HepG2 (cell line): ENCODE measurements around the gene ESPNL. TPM values are rescaled to one million over a fixed set of nuclear protein-coding genes. Genes with fewer than 3 reads are reported as not detected.
"Not testable (repeated sequence)": the region's sequence is repeated elsewhere in the genome, so short reads cannot be mapped to it uniquely, and the experiment has no call there.

Experiments used
- ATAC-seq: fragments of 200-7000 bp; cut with Tn5 transposase; 3 replicates; pipeline ENCODE4 v1.9.1; 2020; ENCODE audit warnings: mild to moderate bottlenecking, moderate library complexity
- BruUV-seq: library from RNA; stranded (reverse); fragments of 400-500 nt; replicated peaks from 2 replicates; lab custom pipeline; 2021; lab: Mats Ljungman, UMichigan
- CTCF ChIA-PET: fragments of 300-600 bp; formaldehyde crosslinking; extraction: SDS; loops from one replicate; lab custom pipeline; 2021; ENCODE audit warnings: low total read pairs, inconsistent platforms, low intra/inter-chr PET ratio; lab: Yijun Ruan, JAX
- POLR2A ChIA-PET: fragments of 350-600 bp; sonication (Branson Sonifier 250); formaldehyde crosslinking; loops from one replicate; lab custom pipeline; 2020; ENCODE audit warnings: antibody characterized with exemption, inconsistent platforms; lab: Yijun Ruan, JAX
- DNase-seq: peaks from one replicate; pipeline ENCODE4 v3.0.0-alpha.2; 2015; ENCODE audit warnings: low spot score
- FAIRE-seq: peaks from 3 replicates; lab custom pipeline; 2011; peaks lifted over from hg19 to GRCh38; lab: Jason Lieb, UNC
- H2AFZ ChIP-seq: one replicate; pipeline ENCODE4 v1.6.1; 2011; ENCODE audit warnings: low read length, inconsistent platforms
- H3K27ac ChIP-seq: fragments of 300-600 bp; 3 replicates; pipeline ENCODE4 v1.8.0; 2011; ENCODE audit warnings: mixed run types, mild to moderate bottlenecking, mixed read lengths, low read length, inconsistent platforms; ENCODE audit not compliant: insufficient read depth; ENCODE audit errors: extremely low read length
- H3K27me3 ChIP-seq, 2 experiments: fragments of 200-600 bp in 1 of 2; 2 replicates in 1 of 2; 3 replicates in 1 of 2; pipeline versions ENCODE4 v1.6.0 to v1.8.0; 2011; ENCODE audit warnings: low read length in 2 of 2, mild to moderate bottlenecking in 2 of 2, moderate library complexity in 2 of 2, inconsistent platforms in 1 of 2; ENCODE audit not compliant: insufficient read depth in 2 of 2, control insufficient read depth in 1 of 2
- H3K36me3 ChIP-seq, 2 experiments: fragments of 200-600 bp in 1 of 2; replicated peaks in 1 of 2; 2 replicates in 1 of 2; 3 replicates in 1 of 2; pipeline versions ENCODE4 v1.5.1 to v1.8.0; 2011; ENCODE audit warnings: low read length in 2 of 2, inconsistent platforms in 1 of 2; ENCODE audit not compliant: insufficient read depth in 2 of 2, control insufficient read depth in 1 of 2
- H3K4me1 ChIP-seq: 2 replicates; pipeline ENCODE4 v1.5.1; 2012; ENCODE audit warnings: low read length, inconsistent platforms; ENCODE audit not compliant: insufficient read depth
- H3K4me2 ChIP-seq: 2 replicates; pipeline ENCODE4 v1.6.0; 2011; ENCODE audit warnings: low read depth, low read length, inconsistent platforms
- H3K4me3 ChIP-seq, 3 experiments: fragments of 200-600 bp in 1 of 3; sonication (generic), shearing (Covaris generic) in 1 of 3; replicated peaks in 1 of 3; 2 replicates each; pipeline ENCODE4 v1.5.1; 2011 to 2016; ENCODE audit warnings: low read length in 3 of 3, inconsistent platforms in 2 of 3, low read depth in 2 of 3, mild to moderate bottlenecking in 2 of 3, control low read depth in 1 of 3, mixed read lengths in 1 of 3; ENCODE audit not compliant: insufficient read depth in 1 of 3
- H3K79me2 ChIP-seq: one replicate; pipeline ENCODE4 v1.6.1; 2011; ENCODE audit warnings: low read length, inconsistent platforms; ENCODE audit not compliant: insufficient read depth
- H3K9ac ChIP-seq: 2 replicates; pipeline ENCODE4 v1.6.0; 2011; ENCODE audit warnings: mild to moderate bottlenecking, low read depth, low read length, inconsistent platforms; ENCODE audit not compliant: insufficient read depth
- H3K9me3 ChIP-seq: 2 replicates; pipeline ENCODE4 v1.5.1; 2012; ENCODE audit warnings: mild to moderate bottlenecking, low read length
- H4K20me1 ChIP-seq: 2 replicates; pipeline ENCODE4 v1.6.0; 2011; ENCODE audit warnings: inconsistent platforms, mild to moderate bottlenecking, low read length, moderate library complexity; ENCODE audit not compliant: insufficient read depth
- CEBPG ChIP-seq: IDR thresholded peaks from 2 replicates; pipeline ENCODE4 v1.6.1; 2016
- HMGXB3 ChIP-seq: sonication (generic); formaldehyde crosslinking; IDR thresholded peaks from 2 replicates; pipeline ENCODE4 v1.4.0; 2020; ENCODE audit warnings: missing genetic modification reagents, borderline replicate concordance
- NFE2 ChIP-seq: sonication (generic); formaldehyde crosslinking; IDR thresholded peaks from 2 replicates; pipeline ENCODE4 v1.4.0; 2020; ENCODE audit warnings: missing genetic modification reagents
- RARG ChIP-seq: sonication (generic); formaldehyde crosslinking; IDR thresholded peaks from 2 replicates; pipeline ENCODE4 v1.4.0; 2020; ENCODE audit warnings: low read depth, mild to moderate bottlenecking, missing genetic modification reagents
- REPIN1 ChIP-seq: sonication (generic); formaldehyde crosslinking; IDR thresholded peaks from 2 replicates; pipeline ENCODE4 v1.8.0; 2022; ENCODE audit warnings: missing genetic modification reagents, low read depth, mild to moderate bottlenecking, borderline replicate concordance
- RXRA ChIP-seq: sonication (generic); formaldehyde crosslinking; IDR thresholded peaks from 2 replicates; pipeline ENCODE4 v1.5.1; 2020; ENCODE audit warnings: missing genetic modification reagents
- ZNF30 ChIP-seq: sonication (generic); formaldehyde crosslinking; IDR thresholded peaks from 2 replicates; pipeline ENCODE4 v1.5.0; 2020; ENCODE audit warnings: mild to moderate bottlenecking, missing genetic modification reagents
- WGBS: methylation state at CpG from one replicate; pipeline ENCODE4 v1.1.6; 2017; ENCODE audit warnings: low lambda C conversion rate; 5-methylcytosine and 5-hydroxymethylcytosine counted together
- in situ Hi-C: cut with HindIII; loops from 2 replicates; pipeline ENCODE4 v1.10.0; 2017; ENCODE audit warnings: low pct_unique_long_range_greater_than_20kb; ENCODE audit not compliant: extremely low pct_ligation_motif_present
- intact Hi-C: fragments of 100-400 bp; cut with micrococcal nuclease; formaldehyde crosslinking; loops from one replicate; pipeline ENCODE4 v1.10.0; 2022; ENCODE audit not compliant: unreplicated experiment
- polyA plus RNA-seq, 8 experiments: library from polyadenylated mRNA; depleted of rRNA in 3 of 8; stranded (reverse) in 7 of 8; unstranded in 1 of 8; fragments of >200 nt; fragmentation: Illumina TruSeq in 4 of 8; extraction: Trizol in 4 of 8; gene quantifications; 2 replicates each; pipeline versions ENCODE4 v1.2.1 to v1.2.3, GENCODE V29; 2011 to 2016; ENCODE audit warnings: low read depth in 4 of 8, missing spikeins in 1 of 8, mixed read lengths in 1 of 8; ENCODE audit not compliant: insufficient read depth in 1 of 8
- total RNA-seq, 5 experiments: library from RNA; depleted of rRNA; stranded (reverse); fragments of >200 nt; fragmentation: Illumina TruSeq; extraction: Trizol; gene quantifications; 2 replicates each; pipeline ENCODE4 v1.2.3, GENCODE V29; 2016; ENCODE audit warnings: low read depth in 1 of 5
- TF ChIP-seq, protein P1 (sequence below): sonication (generic); formaldehyde crosslinking; IDR thresholded peaks from 2 replicates; pipeline ENCODE4 v1.5.0; 2020; ENCODE audit warnings: missing genetic modification reagents, mild to moderate bottlenecking, borderline replicate concordance

ESPNL gene
- total and polyA plus RNA-seq, 2 of the 13 experiments (the other 11 are each of a cell fraction or from before 2014, with no cell fraction given): 0.45 to 0.80 TPM

DNA sequence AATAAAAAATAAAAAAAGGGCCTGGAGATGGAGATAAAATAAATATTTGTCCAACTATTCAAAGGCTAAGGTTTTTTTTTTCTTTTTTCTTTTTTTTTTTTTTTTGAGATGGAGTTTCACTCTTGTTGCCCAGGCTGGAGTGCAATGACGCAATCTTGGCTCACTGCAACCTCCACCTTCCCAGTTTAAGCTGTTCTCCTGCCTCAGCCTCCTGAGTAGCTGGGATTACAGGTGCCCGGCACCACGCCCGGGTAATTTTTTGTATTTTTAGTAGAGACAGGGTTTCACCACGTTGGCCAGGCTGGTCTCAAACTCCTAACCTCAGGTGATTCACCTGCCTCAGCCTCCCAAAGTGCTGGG lies 70.9 kb downstream of the ESPNL start:
- peaks cover 30 to 59% of the 10 kb centered on the region in 2 experiments for H3K36me3 ChIP-seq
- DNase-seq, in situ Hi-C loops, H3K9ac ChIP-seq, H3K9me3 ChIP-seq, H3K4me2 ChIP-seq, intact Hi-C loops, BruUV-seq, H3K4me3 ChIP-seq, H3K27ac ChIP-seq, H3K27me3 ChIP-seq, H4K20me1 ChIP-seq, H2AFZ ChIP-seq, CTCF ChIA-PET, POLR2A ChIA-PET, H3K79me2 ChIP-seq: not testable (repeated sequence)
- WGBS: 95% methylated on average over 5 of the region's 5 CpGs
- H3K4me1 ChIP-seq: peaks cover 12% of the 10 kb centered on the region
- 0 out of 2 replicates have a peak, but pooled peaks have one; percentile 14 for TF ChIP-seq CEBPG
- TF ChIP-seq, all 625 proteins: peak for 1; not testable (repeated sequence) for 624
- FAIRE-seq, ATAC-seq: not testable (repeated sequence)

DNA sequence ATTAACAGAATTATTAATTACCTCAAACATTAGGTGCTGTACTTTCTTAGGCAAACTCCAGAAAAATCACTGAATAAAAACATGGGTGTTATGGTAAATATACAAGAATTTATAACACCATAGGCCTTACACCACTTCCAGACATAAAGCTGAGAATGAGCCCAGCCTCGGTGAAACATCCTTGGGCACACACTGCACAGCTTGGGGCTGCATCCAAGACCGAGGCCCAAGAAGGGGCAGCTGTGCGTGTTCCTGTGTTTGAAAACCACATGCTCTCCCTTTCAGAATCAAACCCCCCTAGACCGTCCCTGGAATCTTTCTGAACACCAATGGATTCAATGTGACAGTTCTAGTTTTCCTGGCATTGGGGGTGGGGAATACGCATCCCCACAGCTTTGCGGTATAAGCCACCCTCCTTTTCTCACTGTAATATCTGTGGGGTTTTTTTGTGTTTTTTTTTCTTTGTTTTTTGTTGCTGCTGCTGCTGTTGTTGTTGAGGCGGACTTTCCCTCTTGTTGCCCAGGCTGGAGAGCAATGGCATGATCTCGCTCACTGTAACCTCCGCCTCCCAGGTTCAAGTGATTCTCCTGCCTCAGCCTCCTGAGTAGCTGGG lies 71.5 kb downstream of the ESPNL start:
- no peak overlapping the region for H3K27ac ChIP-seq
- H4K20me1 ChIP-seq: no peaks in the 10 kb centered on the region
- no TSS peak for BruUV-seq
- CTCF ChIA-PET: no interaction called here
- H3K9ac ChIP-seq: no peak overlapping the region
- no peak overlapping the region for H3K4me3 ChIP-seq
- POLR2A ChIA-PET: no interaction called here
- H3K4me1 ChIP-seq: peaks cover 9% of the 10 kb centered on the region
- FAIRE-seq (no peak), DNase-seq (no peak), ATAC-seq (no peak)
- no peaks in the 10 kb centered on the region for H3K79me2 ChIP-seq
- H2AFZ ChIP-seq: no peak overlapping the region
- no peaks in the 10 kb centered on the region for H3K9me3 ChIP-seq
- in situ Hi-C loops (no loop called here), intact Hi-C loops (no loop called here)
- 99% methylated on average over 9 of the region's 9 CpGs for WGBS
- no peaks in the 10 kb centered on the region for H3K27me3 ChIP-seq
- peaks cover 32 to 61% of the 10 kb centered on the region in 2 experiments for H3K36me3 ChIP-seq
- no peak overlapping the region for H3K4me2 ChIP-seq
- no peak for TF ChIP-seq REPIN1 (CRISPR knock-in tag)
- TF ChIP-seq NFE2 (CRISPR knock-in tag): no peak
- no peak for TF ChIP-seq RXRA
- no peak for TF ChIP-seq RARG
- TF ChIP-seq HMGXB3 (CRISPR knock-in tag): no peak
- TF ChIP-seq ZNF30 (CRISPR knock-in tag): no peak
- TF ChIP-seq, protein P1, sequence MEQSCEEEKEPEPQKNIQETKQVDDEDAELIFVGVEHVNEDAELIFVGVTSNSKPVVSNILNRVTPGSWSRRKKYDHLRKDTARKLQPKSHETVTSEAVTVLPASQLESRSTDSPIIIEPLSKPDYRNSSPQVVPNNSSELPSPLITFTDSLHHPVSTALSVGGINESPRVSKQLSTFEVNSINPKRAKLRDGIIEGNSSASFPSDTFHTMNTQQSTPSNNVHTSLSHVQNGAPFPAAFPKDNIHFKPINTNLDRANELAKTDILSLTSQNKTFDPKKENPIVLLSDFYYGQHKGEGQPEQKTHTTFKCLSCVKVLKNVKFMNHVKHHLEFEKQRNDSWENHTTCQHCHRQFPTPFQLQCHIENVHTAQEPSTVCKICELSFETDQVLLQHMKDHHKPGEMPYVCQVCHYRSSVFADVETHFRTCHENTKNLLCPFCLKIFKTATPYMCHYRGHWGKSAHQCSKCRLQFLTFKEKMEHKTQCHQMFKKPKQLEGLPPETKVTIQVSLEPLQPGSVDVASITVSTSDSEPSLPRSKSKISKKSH: no peak
